NCI-H128 (cell line): ENCODE data around the gene ST14.

Experiments
- DNase-seq: peaks from one replicate; lab custom pipeline; 2025; ENCODE audit not compliant: unreplicated experiment; lab: John Stamatoyannopoulos, UW

The ST14 gene

GRCh38 chr11:130159657-130160497 lies at the start of gene ST14:
TSS of gene ST14 (plus strand) at chr11:130159782. CDS start at chr11:130159980, 198 bp downstream.
- DNase-seq = no peak

- DNase-seq = no peak
These were observed 49.1 kb upstream of the ST14 start for GRCh38 chr11:130110339-130111108.

- DNase-seq = no peak
These were observed 47.3 kb upstream of the ST14 start for GRCh38 chr11:130112071-130112830.

GRCh38 chr11:130114281-130114680 lies 45.3 kb upstream of the ST14 start:
- no peak for DNase-seq

- DNase-seq = no peak
These were observed 44.9 kb upstream of the ST14 start for GRCh38 chr11:130114726-130115125.

- DNase-seq = no peak
These were observed 44.4 kb upstream of the ST14 start for GRCh38 chr11:130115218-130115617.

GRCh38 chr11:130118165-130118564 lies 41.4 kb upstream of the ST14 start:
- DNase-seq = no peak

- no peak for DNase-seq
These were observed 40.8 kb upstream of the ST14 start for GRCh38 chr11:130118636-130119387.

GRCh38 chr11:130120045-130120444 lies 39.5 kb upstream of the ST14 start:
- no peak for DNase-seq

GRCh38 chr11:130121445-130121978 lies 38.1 kb upstream of the ST14 start:
- DNase-seq = no peak

- DNase-seq = no peak
These were observed 37.4 kb upstream of the ST14 start for GRCh38 chr11:130122141-130122575.

- no peak for DNase-seq
These were observed 36.1 kb upstream of the ST14 start for GRCh38 chr11:130123414-130124040.

- no peak for DNase-seq
These were observed 35.5 kb upstream of the ST14 start for GRCh38 chr11:130124096-130124495.

GRCh38 chr11:130125638-130126037 lies 33.9 kb upstream of the ST14 start:
- no peak for DNase-seq

- DNase-seq = no peak
These were observed 33.1 kb upstream of the ST14 start for GRCh38 chr11:130126516-130126915.

- no peak for DNase-seq
These were observed 32.1 kb upstream of the ST14 start for GRCh38 chr11:130127509-130127908.

- DNase-seq = no peak
These were observed 31.0 kb upstream of the ST14 start for GRCh38 chr11:130128626-130129025.

- DNase-seq = no peak
These were observed 29.7 kb upstream of the ST14 start for GRCh38 chr11:130129922-130130321.

GRCh38 chr11:130131961-130132850 lies 27.4 kb upstream of the ST14 start:
- no peak for DNase-seq
